NCI-H1105 treated with DMSO at 0.1 percent for 48 hours (cell line): ENCODE data around the gene USHBP1.
A peak's percentile ranks its signal among the peaks of the same experiment; 100 is the strongest.
"Not testable (repeated sequence)": the region's sequence is repeated elsewhere in the genome, so short reads cannot be mapped to it uniquely, and the experiment has no call there.

Experiments
- DNase-seq: peaks from one replicate; lab custom pipeline; 2025; lab: John Stamatoyannopoulos, UW

Gene USHBP1

DNA sequence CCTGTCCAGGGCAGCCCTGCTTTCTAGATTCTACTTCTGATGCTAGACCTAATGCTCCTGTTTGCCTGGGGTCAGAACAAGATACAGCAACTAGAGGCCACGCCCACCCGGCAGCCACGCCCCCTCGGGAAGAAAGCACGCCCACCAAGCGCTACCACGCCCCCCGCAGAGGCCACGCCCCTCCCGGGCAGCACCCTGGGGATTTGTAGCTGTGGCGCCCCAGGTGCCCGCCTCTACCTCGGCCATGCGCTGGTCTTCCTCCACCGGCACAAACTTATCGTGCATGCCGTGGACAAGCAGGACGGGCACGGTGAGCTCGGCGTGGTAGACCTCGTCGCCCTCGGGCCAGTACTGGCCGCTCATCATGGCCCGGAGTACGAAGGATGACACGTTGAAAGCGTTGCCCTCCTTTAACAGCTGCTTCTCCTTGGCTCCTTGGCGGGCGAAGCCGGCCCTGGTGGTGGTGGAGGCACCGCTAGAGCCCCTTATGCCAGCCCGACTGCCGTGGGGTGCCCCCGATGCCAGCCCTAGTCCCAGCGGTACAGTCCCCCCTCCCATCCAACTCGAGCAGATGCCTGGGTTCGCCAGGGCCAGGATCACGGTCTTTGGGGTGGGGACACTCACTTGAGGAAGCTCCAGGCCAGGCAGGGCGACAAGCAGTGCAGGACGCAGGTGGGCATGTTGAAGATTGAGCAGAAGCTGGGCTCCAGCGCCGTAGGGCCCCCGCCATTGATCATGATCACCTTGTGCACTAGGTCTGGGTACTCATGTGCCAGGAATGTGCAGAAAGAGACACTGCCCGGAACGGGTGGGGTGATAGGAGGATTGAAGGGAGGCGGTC lies 29.7 kb upstream of the USHBP1 start:
- DNase-seq = no peak

GRCh38 chr19:17293605-17294004 lies 29.1 kb upstream of the USHBP1 start:
- DNase-seq = no peak

DNA sequence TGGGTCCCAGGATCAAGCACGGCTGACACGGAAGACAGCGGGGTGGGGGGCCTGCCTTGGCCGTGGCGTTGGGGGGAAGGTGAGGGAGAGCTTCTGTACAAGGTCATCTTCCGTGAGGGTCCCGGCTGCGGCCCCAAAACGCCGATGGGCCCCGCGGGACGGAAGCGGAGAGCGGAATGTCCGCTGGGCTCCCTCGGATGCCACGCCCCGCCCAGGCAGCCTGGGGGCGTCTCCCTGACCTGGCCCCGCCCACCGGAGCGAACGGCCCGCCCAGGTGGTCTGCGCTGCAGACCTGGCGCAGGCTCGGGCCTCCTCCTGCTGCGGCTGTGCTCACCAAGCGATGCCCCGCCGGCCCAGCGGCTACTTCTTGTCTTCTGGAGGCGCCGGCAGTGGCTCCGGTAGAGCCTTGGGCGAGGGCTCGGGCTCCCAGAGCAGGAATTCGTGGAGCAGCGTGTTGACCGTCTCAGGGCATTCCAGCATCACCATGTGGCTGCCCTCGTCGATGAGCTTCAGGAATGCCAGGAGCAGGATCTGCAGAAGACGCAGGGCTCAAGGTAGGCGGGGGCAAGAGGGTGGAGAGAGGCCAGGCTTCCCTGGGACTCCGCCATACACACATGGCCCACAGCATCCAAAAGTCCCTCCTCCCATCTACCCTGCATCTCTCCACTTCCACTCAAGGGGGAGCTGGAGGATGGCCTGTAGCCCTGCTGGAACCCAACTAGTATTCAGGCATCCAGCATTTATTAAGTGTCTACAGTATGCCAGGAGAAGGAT lies 27.9 kb upstream of the USHBP1 start:
- no peak for DNase-seq

- DNase-seq = no peak
These were observed 24.9 kb upstream of the USHBP1 start for GRCh38 chr19:17289489-17289888.

DNA sequence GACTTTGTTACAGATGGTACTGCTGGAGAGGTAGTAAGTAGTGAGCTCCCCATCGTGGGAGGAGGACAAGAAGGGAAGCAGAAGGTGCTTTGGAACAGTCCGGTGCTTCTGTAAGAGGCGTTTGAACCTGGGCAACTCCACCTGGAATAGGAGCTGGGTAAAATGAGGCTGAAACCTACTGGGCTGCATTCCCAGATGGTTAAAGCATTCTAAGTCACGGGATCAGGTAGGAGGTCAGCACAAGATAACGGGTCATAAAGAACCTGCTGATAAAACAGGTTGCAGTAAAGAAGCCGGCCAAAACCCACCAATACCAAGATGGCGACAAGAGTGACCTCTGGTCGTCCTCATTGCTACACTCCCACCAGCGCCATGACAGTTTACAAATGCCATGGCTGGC lies 22.2 kb upstream of the USHBP1 start:
- DNase-seq = no peak

GRCh38 chr19:17286263-17286662 lies 21.7 kb upstream of the USHBP1 start:
- no peak for DNase-seq

DNA sequence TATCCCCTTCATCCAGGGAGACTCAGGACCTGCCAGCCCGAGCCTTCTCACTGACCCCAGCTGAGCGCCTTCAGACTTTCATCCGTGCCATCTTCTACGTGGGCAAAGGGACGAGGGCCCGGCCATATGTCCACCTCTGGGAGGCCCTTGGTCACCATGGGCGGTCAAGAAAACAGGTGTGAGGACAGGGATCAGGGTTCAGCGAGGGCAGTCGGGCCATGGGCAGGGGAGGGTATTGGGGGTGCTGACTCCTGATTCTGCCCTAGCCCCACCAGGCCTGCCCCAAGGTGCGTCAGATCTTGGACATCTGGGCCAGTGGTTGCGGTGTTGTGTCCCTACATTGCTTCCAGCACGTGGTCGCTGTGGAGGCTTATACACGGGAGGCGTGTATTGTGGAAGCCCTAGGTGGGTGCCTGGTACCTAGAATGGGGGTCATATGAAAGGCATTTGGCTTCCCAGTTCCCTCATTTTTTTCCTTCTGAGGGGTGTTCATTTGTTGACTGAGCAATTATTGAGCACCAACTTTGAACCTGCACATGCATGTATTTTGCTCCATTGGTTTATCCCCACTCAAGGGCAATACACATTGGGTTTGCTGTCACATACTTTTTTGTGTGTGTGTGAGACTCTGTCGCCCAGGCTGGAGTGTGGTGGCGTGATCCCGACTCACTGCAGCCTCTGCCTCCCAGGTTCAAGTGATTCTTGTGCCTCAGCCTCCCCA lies 21.0 kb upstream of the USHBP1 start:
- DNase-seq = no peak

GRCh38 chr19:17283504-17283996 lies 19.0 kb upstream of the USHBP1 start:
- DNase-seq = no peak

- peak; percentile 87 for DNase-seq
These were observed 18.1 kb upstream of the USHBP1 start for GRCh38 chr19:17282488-17283125.

- peak; percentile 2 for DNase-seq
These were observed 17.1 kb upstream of the USHBP1 start, which contains the start of gene ANKLE1 for GRCh38 chr19:17281391-17282304. TSS of gene ANKLE1 (plus strand) at chr19:17281901. CDS start at chr19:17281921, 20 bp downstream.

- DNase-seq = no peak
These were observed 14.9 kb upstream of the USHBP1 start for GRCh38 chr19:17279436-17279835.

- DNase-seq = no peak
These were observed 11.1 kb upstream of the USHBP1 start for GRCh38 chr19:17275441-17276175.

GRCh38 chr19:17274892-17275291 lies 10.3 kb upstream of the USHBP1 start:
- not testable (repeated sequence) for DNase-seq

DNA sequence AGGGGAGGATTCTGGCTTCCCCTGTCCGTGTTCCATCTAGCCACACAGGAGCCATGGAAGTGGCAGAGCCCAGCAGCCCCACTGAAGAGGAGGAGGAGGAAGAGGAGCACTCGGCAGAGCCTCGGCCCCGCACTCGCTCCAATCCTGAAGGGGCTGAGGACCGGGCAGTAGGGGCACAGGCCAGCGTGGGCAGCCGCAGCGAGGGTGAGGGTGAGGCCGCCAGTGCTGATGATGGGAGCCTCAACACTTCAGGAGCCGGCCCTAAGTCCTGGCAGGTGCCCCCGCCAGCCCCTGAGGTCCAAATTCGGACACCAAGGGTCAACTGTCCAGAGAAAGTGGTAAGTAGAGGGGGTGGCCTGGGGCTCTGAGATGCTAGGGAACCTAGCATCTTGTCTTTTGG lies 4.2 kb upstream of the USHBP1 start:
- DNase-seq = no peak

DNA sequence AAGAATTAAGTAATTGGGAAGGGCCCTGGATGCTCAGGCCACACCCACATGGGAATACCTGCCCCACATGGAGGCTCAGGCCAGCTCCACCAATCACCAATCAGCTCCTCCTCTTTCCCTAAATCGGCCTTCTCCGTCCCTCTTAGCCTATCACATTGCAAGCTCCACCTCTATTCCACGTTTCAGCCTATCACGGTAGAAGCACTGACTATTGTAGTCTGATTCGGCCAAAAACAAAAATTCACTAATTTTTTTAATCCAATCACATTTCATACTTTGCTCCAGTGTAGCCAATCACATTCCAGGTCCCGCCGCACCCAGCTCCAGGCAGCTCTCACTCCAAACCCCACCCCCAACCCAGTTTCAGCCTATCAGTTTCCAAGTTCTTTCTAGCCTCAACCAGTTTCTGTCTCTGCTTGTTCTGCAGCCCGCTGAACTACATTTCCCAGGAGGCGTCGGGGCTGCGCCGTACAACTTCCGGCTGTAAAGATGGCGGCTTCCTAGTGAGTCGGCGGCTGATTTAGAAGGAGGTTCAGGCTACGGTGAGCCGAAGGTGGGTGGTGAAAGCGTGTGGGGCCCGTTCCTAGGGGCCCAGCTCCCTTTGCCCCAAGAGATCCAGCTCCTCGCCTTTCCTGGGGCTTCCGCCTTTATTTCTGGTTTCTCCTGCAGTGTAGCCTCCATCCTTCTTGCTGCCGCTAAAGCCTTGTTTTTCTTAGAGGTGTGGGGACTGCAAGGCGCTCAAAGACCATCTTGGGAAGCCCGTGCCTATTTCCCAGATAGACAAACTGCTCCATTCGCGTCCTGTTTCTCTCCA lies 2.6 kb upstream of the USHBP1 start, which contains the start of gene BABAM1:
Gene BABAM1, plus strand, starts transcription at position 469 of the 814 bp plus-strand sequence. CDS start 1,364 bp downstream, outside the sequence.
- DNase-seq = peak; percentile 97

DNA sequence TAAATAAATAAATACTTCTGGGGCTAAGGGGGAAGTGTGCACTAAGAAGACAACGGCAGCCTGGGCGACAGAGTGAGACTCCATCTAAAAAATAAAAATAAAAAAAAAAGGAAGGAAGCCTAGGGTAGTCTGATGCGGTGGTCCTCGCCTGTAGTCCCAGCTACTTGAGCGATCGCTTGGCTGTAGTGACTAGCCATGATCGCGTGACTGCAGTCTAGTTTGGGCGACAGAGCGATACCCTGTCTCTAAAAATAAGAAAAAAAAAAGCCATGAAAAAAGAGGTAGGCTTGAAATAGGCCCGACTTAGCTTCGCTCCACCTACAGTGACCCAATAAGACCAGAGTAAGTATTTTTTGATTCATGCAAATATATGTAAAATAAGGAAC lies 2.0 kb upstream of the USHBP1 start:
- no peak for DNase-seq

DNA sequence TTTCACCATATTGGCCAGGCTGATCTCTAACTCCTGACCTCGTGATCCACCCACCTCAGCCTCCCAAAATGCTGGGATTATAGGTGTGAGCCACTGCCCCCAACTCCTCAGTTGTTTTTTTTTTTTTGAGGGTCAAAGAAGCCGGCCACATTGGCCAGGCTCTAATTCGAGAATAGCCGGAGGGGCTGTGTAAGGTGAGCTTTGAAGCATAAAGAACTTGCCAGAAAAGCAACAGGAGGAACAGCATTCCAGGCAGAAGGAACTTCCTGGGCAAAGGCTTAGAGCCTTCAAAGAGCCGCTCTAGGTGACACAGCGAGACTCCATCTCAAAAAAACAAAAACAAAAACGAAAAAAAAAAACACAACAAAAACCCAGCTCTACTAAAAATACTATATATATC lies 1.5 kb upstream of the USHBP1 start:
- no peak for DNase-seq

DNA sequence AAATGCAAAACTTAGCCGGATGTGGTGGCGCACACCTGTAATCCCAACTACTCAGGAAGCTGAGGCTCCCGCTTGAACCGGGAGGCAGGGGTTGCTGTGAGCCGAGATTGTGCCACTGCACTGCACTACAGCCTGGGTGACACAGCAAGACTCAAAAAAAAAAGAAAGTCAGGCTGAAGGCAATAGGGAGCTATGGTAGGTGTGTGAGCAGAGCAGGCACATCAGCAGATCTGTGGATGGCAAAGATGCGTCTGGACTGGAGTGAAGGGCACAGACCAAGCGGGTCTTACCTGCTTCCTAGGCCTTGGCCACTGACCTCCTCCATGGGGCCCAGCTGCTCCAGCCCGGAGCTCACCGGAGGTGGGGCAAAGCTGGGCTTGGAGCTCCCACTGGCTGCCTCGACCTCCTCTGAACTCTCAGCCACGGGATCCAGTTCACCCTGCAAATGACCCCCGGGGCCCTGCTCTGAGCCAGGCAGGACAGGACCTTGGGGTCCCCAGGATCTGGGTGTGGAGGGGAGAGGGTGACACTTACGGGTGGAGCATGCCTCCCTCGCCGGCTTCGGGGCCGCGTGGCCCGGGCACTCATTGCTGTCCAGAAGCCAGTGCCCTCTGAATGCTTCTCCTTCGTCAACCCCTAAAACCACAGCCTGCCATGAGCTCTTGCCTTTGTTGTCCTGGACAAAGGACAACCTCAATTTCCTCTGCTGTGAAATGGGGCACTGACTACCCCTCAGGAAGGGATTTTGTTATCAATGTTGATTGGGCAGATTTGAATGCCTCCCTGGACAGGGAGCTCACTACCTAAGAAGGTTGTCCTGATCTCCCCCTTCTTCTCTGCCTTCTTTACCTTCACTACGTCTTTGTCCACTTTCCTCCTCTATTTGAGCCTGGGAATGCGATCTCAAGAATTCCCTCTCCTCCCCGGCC lies 569 bp downstream of the USHBP1 start:
- no peak for DNase-seq
